GM18520 (cell line): Measurements from ENCODE around the gene TSSK6.

ENCODE experiments used
- ATAC-seq: cut with Tn5 transposase; IDR thresholded peaks from one replicate; pipeline ENCODE4 v1.9.1; 2021; ENCODE audit not compliant: unreplicated experiment

The TSSK6 gene

DNA sequence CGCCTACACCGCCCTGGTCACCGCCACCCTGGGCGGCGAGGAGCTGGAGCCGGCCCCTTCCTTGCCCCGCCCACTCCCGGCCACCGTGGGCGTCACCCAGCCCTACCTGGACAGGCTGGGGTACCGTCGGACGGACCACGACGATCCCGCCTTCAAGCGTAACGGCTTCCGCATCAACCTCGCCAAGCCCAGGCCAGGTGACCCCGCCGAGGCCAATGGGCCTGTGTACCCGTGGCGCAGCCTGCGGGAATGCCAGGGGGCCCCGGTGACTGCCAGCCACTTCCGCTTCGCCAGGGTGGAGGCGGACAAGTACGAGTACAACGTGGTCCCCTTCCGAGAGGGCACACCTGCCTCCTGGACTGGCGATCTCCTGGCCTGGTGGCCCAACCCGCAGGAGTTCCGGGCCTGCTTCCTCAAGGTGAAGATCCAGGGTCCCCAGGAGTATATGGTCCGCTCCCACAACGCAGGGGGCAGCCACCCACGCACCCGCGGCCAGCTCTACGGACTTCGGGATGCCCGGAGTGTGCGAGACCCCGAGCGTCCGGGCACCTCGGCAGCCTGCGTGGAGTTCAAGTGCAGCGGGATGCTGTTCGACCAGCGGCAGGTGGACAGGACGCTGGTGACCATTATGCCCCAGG, 29.7 kb upstream of the TSSK6 start:
- ATAC-seq: no peak

DNA sequence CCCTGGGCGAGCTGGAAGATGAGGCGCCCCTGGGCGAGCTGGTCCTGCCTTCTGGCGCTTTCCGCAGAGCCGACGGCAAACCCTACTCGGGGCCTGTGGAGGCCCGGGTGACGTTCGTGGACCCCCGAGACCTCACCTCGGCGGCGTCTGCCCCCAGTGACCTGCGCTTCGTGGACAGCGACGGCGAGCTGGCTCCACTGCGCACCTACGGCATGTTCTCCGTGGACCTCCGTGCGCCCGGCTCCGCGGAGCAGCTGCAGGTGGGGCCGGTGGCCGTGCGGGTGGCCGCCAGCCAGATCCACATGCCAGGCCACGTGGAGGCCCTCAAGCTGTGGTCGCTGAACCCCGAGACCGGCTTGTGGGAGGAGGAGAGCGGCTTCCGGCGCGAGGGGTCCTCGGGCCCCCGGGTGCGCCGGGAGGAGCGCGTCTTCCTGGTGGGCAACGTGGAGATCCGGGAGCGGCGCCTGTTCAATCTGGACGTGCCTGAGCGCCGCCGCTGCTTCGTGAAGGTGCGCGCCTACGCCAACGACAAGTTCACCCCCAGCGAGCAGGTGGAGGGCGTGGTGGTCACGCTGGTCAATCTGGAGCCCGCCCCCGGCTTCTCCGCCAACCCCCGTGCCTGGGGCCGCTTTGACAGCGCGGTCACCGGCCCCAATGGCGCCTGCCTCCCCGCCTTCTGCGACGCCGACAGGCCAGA, 29.1 kb upstream of the TSSK6 start:
- ATAC-seq: no peak

DNA sequence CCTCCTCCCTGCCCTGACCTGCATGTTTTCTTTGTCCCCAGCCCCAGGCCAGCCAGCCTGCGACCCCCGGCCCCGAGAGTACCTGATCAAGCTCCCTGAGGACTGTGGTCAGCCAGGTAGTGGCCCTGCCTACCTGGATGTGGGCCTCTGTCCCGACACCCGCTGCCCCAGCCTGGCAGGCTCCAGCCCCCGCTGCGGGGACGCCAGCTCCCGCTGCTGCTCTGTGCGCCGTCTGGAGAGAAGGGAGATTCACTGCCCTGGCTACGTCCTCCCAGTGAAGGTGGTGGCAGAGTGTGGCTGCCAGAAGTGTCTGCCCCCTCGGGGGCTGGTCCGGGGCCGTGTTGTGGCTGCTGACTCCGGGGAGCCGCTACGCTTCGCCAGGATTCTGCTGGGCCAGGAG, 28.3 kb upstream of the TSSK6 start:
- ATAC-seq: no peak

DNA sequence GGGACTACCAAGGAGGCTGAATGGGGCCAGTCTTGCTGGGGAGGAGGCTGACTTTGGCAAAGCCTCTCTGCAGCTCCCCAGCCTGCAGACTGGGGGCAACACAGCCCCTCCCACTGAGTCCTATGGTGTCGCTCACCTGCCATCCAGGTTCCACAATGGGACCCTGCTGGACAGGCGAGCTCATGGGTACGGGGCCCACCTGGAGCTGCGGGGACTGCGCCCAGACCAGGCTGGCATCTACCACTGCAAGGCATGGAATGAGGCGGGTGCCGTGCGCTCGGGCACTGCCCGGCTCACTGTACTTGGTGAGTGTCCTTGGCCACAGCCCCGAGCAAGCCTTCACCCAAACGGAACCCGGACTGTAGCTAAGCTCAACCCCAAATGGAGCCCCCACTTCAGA, 27.8 kb upstream of the TSSK6 start:
- ATAC-seq: no peak

DNA sequence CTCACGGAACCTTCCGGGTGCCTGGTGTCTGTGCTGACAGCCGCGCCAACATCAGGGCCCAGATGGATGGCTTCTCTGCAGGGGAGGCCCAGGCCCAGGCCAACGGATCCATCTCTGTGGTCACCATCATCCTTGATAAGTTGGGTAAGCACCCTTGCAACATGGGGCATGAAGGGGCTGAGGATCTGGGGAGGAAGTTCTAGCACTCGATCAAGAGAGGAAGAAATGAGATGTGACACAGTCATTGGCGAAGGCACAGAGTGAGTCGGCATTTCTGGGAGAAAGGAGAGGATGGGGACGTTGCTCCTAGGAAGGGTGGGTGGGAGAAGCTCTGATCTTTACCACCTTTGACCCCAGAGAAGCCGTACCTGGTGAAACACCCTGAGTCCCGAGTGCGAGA, 27.2 kb upstream of the TSSK6 start:
- ATAC-seq: no peak

DNA sequence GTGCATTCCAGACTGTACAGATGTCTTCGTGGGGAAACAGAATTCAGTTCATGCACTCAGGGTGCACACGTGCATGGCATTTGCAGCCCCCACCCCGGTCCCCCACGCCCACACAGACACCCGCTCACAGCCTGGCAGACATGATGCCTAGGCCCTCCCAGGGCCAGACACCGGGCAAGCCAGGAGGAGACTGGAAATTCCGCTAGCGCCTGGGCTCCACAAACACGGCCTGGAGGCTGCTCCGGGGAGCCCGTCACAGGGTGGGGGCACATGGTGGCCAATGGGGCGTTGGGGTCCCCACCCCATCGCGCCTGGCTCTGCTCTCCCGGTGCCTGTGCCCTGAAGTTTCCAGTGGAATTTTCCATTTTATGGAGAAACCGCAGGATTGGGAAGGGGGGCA, 26.3 kb upstream of the TSSK6 start:
- ATAC-seq: no peak

DNA sequence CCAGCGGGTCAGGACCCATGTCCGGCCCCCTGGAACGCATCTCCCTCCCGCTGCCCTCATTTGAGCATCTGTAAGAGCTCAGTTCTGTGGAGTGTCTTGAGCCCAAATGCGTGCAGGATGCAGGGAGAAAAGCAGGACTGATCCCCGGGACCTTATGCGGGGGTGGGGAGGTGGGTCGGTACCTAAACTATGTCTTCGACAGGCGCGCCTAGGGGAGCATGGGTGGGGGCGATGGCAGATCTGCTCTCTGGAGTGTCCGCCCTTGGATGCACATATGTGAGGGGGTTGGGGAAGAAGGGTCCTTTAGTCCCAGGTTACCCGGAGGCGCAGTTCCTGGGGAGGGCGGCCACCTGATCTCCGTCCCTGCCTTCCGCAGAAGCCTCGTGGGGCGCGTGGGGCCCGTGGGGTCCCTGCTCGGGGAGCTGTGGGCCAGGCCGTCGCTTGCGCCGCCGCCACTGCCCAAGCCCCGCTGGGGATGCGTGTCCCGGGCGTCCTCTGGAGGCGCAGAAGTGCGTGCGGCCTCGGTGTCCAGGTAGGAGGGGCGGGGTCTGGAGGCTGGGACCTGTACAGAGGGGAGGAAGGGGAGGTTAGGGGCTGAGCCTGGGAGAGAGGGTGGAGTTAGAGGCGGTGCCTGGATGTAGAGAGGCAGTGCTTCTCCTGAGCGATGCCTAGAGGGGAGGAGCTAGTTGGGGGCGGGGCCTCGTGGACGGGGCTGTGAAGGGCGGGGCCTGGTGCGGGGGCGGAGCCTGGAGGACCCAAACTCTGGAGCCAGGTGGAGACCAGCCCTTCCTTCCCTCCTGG, 25.6 kb upstream of the TSSK6 start:
- no peak for ATAC-seq

DNA sequence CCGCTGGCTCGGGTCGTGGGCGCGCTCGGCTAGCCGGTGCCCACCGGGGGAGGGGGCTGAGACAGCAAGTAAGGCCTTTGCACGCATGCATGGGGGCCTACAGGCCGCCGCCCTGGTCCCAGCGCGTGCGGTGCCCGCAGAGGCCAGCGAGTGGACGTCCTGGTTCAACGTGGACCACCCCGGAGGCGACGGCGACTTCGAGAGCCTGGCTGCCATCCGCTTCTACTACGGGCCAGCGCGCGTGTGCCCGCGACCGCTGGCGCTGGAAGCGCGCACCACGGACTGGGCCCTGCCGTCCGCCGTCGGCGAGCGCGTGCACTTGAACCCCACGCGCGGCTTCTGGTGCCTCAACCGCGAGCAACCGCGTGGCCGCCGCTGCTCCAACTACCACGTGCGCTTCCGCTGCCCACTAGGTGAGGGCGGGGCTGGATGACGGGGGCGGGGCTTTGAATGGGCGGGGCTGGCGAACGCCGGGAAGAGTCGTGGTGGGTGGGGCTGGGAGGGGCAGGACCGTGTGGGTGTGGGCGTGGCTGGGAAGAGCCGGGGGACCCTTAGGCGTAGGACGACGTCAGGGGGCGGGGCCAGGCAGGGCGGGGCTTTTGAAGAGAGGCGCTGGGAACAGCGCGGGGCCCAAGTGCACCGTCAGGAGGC, 24.8 kb upstream of the TSSK6 start:
- ATAC-seq: no peak

DNA sequence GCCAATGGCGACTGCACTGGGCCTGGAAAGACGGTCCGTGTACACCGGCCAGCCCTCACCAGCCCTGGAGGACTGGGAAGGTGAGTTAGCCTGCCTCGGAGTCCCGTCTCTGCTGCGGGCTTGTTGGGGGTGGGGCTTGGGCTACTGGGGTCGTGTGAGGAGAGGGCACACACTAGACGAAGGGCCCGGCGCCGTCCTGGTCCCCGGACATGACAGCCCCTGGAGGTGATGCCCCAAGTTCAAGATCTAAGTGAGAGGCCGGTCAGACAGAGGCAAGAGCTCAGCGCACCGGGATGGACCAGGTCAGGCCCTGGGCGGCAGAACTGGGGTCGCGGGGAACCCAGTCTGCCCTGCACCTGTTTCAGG, 24.3 kb upstream of the TSSK6 start:
- ATAC-seq: no peak

DNA sequence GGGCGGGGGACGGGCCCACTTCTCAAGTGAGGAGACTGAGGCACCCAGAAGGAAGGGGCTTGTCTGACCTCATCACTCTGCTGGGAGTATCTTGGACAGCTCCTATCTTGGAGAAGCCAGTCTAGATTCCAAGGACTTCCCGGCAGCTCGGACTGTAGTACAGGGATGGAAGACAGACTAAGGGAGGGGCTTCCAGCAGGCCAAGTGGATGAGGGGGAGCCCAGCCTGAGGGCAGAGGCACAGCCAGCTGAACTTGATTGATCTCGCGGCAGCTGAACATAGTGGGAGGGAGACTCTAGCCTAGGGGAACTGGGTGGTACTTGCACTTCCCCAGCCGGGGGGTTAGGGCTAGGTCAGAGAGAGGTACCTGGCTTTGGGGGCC, 23.4 kb upstream of the TSSK6 start:
- no peak for ATAC-seq

DNA sequence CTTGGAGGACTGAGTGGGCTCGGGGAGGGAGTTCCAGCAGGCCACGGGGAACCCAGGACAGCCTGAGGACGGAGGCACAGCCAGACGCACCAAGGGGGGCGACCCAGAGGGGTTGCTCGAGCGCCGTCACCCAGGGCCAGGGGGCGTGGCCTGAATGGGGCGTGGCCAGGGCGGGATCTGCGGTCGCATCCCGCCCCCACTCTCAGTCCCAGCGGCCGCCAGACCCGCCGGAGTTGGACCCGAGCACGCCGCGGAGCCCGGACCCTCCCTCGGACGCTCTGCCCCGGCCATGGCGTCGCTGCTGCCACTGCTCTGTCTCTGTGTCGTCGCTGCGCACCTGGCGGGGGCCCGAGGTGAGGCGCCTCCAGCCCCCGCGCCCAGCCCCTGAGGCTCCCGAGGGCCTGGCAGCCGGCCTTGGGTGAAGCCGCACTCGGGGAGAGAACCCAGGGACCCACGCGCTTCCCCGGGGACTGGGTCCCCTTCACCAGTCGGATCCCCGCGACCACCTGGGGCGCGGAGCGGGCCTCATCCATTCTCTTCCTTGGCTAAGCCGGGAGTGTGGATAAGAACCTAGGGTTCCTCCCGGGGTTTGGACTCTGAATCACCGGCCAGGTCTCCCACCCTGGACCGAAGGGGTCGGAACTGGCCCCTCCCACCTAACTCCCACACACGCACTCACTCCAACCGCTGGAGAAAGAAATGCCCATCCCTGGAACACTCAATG, 22.9 kb upstream of the TSSK6 start, which contains the start of gene CILP2:
Gene CILP2 (plus strand): TSS at position 205 of the 724 bp plus-strand sequence. CDS start 85 bp downstream, at position 290.
- ATAC-seq: no peak

DNA sequence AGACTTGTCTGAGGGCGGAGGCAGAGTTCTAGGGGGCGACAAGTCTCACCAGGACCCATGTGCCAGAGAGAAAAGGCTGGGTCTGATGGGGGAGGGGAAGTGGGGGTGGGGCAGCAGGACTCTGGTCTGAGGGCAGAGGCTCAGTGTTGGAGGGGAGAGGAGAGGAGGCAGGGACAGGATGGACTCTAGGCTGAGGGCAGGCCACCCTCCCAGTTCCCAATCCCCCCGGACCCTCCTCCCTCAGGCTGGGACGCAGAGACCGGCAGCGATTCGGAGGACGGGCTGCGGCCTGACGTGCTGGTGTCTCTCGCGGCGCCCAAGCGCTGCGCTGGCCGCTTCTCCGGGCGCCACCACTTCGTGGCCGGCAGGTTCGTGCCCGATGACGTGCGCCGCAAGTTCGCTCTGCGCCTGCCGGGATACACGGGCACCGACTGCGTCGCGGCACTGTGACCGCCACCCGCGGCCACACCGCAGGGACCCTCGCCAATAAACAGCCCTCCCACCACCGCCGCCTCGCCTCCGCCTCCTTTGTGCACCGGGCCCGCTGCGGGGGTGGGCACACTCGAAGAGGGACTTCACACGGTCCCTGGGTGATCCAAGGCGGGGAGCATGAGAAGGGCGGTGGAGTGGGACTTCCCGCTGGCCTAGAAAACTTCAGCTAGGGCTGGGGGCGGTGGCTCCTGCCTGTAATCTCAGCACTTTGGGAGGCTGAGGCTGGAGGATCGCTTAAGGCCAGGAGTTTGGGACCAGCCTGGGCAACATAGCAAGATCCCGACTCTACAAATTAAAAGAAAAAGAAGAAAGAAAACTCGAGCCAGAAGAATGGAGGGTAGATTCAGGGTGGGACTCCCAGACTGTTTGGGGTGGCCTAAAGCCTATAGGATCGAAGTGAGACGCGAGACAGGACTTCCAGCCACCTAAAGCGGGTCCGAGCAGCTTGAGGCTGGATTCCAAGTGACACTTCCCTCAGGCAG, 22.0 kb upstream of the TSSK6 start:
- no peak for ATAC-seq

DNA sequence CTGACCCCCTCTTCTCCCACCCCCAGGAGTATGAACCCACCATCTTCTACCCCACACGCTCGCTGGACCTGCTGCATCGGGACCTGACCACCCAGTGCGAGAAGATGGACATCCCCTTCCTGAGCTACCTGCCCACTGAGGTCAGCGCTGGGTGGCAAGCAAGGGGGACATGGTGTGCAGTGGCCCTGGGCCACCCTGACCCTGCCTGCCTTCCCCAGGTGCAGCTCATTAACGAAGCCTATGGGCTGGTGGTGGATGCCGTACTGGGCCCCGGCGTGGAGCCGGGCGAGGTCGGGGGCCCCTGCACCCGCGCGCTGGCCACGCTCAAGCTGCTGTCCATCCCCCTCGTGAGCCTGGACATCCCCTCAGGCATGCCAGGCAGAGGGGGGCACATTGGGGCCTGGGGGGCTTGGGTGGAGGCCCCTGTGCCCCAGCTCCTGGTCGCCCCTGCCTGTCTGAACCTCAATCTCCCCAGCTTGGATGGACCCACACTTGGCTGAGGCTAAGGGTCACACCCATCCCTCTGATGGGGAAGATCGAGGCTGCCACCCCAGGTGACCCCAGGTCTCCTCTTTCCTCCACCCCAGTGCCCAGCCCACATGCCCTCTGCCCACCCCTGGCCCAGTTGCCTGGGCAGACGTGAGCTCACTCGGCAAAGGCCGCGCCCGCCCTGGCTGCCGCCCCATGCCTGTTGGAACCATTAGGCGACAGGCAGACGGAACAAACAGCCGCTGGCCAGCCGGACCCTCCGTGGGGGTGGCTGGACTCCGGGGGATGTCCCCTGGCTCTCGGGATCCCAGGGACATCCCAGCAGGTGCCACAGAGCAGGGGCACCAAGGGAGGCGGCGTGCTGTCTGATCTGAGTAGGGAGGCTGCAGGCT, 20.2 kb upstream of the TSSK6 start:
- ATAC-seq: no peak

DNA sequence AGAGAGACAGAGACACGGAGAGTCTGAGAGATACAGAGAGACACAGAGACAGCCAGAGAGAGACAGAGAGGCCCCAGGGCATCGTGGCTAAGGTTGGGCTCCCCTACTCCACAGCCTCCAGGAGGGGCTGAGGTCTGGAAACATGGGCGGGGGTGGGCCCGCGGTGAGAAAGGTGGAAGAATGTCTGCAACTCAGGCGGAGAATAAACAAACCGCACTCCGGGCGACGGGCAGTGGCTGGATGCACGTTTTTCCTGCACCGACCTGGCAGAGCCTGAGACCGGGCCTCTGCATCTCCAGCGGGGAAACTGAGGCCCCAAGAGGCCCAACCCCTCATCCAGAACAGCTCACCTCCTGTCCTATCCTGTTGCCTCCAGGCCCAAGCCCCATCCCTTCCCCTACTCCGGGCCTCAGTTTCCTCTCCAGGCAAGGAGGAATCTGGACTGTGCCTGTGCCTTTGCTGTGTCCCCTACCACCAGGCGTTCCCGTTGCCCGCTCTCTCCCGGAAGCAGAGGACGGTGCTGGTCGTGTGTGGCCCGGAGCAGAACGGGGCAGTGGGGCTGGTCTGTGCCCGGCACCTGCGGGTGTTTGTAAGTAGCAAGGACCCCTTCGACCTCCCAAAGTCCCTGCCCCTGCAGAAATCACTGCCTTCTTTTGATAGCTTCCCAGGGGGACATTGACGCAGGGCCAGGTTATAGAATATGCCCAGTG, 19.4 kb upstream of the TSSK6 start:
- ATAC-seq: no peak

DNA sequence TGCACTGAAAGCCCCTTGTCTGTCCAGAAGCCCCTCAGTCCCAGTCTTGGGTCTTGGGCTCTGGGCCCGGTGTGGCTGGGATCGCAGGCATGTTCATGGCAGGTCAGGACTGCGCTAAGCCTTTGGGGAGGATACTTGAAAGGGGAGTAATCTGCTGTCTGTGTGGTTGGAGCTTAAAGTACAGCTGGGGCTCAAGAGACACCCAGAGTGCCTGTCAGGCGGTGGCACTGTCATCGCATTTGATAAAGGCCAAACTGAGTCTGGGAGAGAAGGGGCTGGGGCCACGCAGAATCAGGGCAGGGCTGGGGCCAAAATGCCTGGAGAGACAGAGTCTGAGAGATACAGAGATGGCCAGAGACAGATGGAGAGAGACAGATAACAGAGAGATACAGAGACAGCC, 18.5 kb upstream of the TSSK6 start:
- ATAC-seq: no peak

DNA sequence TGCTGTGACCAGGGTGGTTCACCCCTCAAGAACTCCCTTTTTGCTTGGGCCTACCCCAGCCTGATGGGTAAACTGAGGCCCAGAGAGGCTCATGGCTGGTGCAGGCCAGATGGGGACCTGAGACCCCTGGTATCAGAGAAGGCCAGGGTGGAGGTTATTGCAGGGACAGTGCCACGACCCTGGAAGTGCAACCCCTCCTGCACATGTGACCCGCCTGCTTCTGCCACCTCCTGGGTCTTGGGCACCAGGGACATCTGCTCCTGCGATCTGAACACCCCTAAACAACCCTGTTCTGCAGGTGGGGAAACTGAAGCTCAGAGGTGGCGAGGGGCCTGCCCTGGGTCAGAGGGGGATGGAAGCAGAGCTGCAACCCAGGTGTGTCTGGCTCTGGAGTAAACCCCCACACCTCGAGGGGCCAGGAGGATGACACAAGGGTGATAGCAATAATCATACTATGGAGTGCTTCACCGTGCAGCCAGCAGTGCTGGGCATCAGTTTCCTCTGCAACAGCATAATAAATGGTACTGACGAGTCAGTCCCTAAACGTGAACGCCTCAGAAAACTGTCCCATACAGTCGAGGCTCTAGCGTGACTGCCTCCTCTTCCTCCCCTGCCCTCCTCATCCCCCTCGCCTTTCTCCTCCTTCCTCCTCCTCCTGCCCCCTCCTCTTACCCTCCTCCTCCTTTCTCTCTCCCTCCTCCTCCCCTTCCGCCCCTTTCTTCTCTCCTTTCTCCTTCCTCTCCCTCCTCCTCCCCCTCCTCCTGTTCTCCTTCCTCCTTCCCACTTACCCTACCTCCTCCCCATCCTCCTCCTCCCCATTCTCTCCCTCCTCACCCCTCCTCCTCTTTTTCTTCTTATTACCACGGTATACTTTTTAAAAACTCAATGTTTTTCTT, 17.7 kb upstream of the TSSK6 start:
- no peak for ATAC-seq
